ENCODE measurements around the gene TRO.

DNA sequence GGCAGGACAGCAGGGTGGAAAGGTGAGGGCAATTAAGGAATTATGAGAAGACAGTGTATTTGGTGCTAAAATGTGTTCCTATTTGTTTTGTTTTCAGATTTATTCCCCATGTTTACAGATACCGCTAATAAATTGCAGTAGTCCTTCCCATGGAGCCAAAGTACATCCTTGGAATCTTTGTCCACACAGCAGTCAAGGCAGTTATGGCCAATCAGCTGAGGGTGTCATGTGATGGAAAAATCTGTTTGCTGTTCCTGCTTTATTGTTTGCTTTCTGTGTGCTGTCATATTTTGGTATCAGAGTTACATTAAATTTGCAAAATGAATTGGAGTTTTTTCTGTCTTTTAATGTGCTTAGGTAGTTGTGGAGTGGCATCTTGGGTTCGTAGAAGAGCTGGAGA lies 10.5 kb downstream of the TRO start:
- TF ChIP-seq CTCF (IDR thresholded peaks at IDR 0.05) (no peak), POLR2A (IDR thresholded peaks at IDR 0.05) (no peak)

Measured in thyroid gland (tissue), 4 donors.